Measurements from ENCODE around the gene PRKD1.
A peak's percentile ranks its signal among the peaks of the same experiment; 100 is the strongest.

PRKD1 gene

GRCh38 chr14:29650554-29651269 is 276.9 kb downstream of the PRKD1 start:
- Histone ChIP-seq H2AFZ (ENCODE audit: low read depth, low read length) (peak overlapping the region; percentile 12; the same call in 1 of the 2 replicates), H3K27me3 (ENCODE audit: low read depth, low read length) (no peaks in the 10 kb centered on the region), H3K4me3 (ENCODE audit: low read length) (no peak overlapping the region), H3K4me1 (ENCODE audit: low read length) (peaks cover 7% of the 10 kb centered on the region), H4K20me1 (ENCODE audit: insufficient read depth, low read length) (no peaks in the 10 kb centered on the region), H3K4me2 (ENCODE audit: low read length) (no peak overlapping the region), H3K9me3 (ENCODE audit: insufficient read depth, low read length) (no peaks in the 10 kb centered on the region), H3K36me3 (replicated peaks; ENCODE audit: low read depth, low read length) (no peaks in the 10 kb centered on the region), H3K27ac (ENCODE audit: low read length) (no peak overlapping the region), H3K79me2 (ENCODE audit: low read length) (no peaks in the 10 kb centered on the region), H3K9ac (ENCODE audit: low read length) (no peak overlapping the region)
- no peak for TF ChIP-seq CTCF (IDR thresholded peaks at IDR 0.05; ENCODE audit: low read depth, low read length)
- no peak for TF ChIP-seq EZH2phosphoT487 (IDR thresholded peaks at IDR 0.05; ENCODE audit: low read depth)

GRCh38 chr14:29649170-29649569 is 278.5 kb downstream of the PRKD1 start:
- H2AFZ ChIP-seq (ENCODE audit: low read depth, low read length) = no peak overlapping the region
- no peaks in the 10 kb centered on the region for H4K20me1 ChIP-seq (ENCODE audit: insufficient read depth, low read length)
- H3K4me2 ChIP-seq (ENCODE audit: low read length) = no peak overlapping the region
- no peak overlapping the region for H3K4me3 ChIP-seq (ENCODE audit: low read length)
- TF ChIP-seq EZH2phosphoT487 (IDR thresholded peaks at IDR 0.05; ENCODE audit: low read depth) (no peak), CTCF (IDR thresholded peaks at IDR 0.05; ENCODE audit: low read depth, low read length) (no peak)
- no peaks in the 10 kb centered on the region for H3K36me3 ChIP-seq (replicated peaks; ENCODE audit: low read depth, low read length)
- no peaks in the 10 kb centered on the region for H3K9me3 ChIP-seq (ENCODE audit: insufficient read depth, low read length)
- peaks cover 7% of the 10 kb centered on the region for H3K4me1 ChIP-seq (ENCODE audit: low read length)
- no peak overlapping the region for H3K9ac ChIP-seq (ENCODE audit: low read length)
- no peaks in the 10 kb centered on the region for H3K79me2 ChIP-seq (ENCODE audit: low read length)
- H3K27me3 ChIP-seq (ENCODE audit: low read depth, low read length) = no peaks in the 10 kb centered on the region
- no peak overlapping the region for H3K27ac ChIP-seq (ENCODE audit: low read length)

DNA sequence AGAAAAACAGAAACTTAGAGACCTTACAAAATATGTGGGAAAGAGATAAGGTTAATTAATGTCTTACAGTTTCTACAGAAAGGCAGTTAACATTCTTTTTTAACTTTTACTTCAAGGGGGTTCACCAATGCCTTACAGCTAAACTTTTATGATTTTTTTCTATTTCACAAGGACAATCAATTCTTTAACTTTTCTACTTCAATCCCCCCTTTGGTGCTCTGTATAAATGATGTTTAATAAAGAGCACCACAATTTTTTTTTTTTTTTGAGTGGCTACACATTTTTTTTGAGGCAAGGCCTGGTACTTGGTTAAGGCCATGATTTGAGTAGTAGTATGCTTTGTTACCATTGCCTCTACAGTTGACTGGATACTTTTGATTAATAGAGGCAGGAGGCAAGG is 279.6 kb downstream of the PRKD1 start:
- Histone ChIP-seq H3K79me2 (ENCODE audit: low read length) (no peaks in the 10 kb centered on the region), H3K27me3 (ENCODE audit: low read depth, low read length) (no peaks in the 10 kb centered on the region), H3K9me3 (ENCODE audit: insufficient read depth, low read length) (no peaks in the 10 kb centered on the region)

GRCh38 chr14:29645117-29645516 is 282.5 kb downstream of the PRKD1 start:
- no peaks in the 10 kb centered on the region for H3K79me2 ChIP-seq (ENCODE audit: low read length)
- peaks cover 7% of the 10 kb centered on the region for H3K4me1 ChIP-seq (ENCODE audit: low read length)
- TF ChIP-seq EZH2phosphoT487 (IDR thresholded peaks at IDR 0.05; ENCODE audit: low read depth) = no peak
- no peak for TF ChIP-seq CTCF (IDR thresholded peaks at IDR 0.05; ENCODE audit: low read depth, low read length)
- H3K4me3 ChIP-seq (ENCODE audit: low read length) = no peak overlapping the region
- no peak overlapping the region for H3K4me2 ChIP-seq (ENCODE audit: low read length)
- H2AFZ ChIP-seq (ENCODE audit: low read depth, low read length) = no peak overlapping the region
- H3K9me3 ChIP-seq (ENCODE audit: insufficient read depth, low read length) = no peaks in the 10 kb centered on the region
- no peaks in the 10 kb centered on the region for H3K27me3 ChIP-seq (ENCODE audit: low read depth, low read length)
- no peaks in the 10 kb centered on the region for H4K20me1 ChIP-seq (ENCODE audit: insufficient read depth, low read length)
- H3K9ac ChIP-seq (ENCODE audit: low read length) = no peak overlapping the region
- no peak overlapping the region for H3K27ac ChIP-seq (ENCODE audit: low read length)
- no peaks in the 10 kb centered on the region for H3K36me3 ChIP-seq (replicated peaks; ENCODE audit: low read depth, low read length)

More for the DNA sequence above, 279.6 kb downstream of the PRKD1 start:
- Histone ChIP-seq H3K27ac (ENCODE audit: low read length) (no peak overlapping the region), H3K4me2 (ENCODE audit: low read length) (no peak overlapping the region), H3K9ac (ENCODE audit: low read length) (no peak overlapping the region), H3K4me3 (ENCODE audit: low read length) (no peak overlapping the region), H3K4me1 (ENCODE audit: low read length) (peaks cover 7% of the 10 kb centered on the region), H3K36me3 (replicated peaks; ENCODE audit: low read depth, low read length) (no peaks in the 10 kb centered on the region), H2AFZ (ENCODE audit: low read depth, low read length) (0 out of 2 replicates have a peak overlapping the region, but pooled peaks have one; percentile 22), H4K20me1 (ENCODE audit: insufficient read depth, low read length) (no peaks in the 10 kb centered on the region)
- TF ChIP-seq EZH2phosphoT487 (IDR thresholded peaks at IDR 0.05; ENCODE audit: low read depth) = no peak
- no peak for TF ChIP-seq CTCF (IDR thresholded peaks at IDR 0.05; ENCODE audit: low read depth, low read length)
